Panc1 (cell line): ENCODE measurements around the gene TRANK1. TPM values are rescaled to one million over a fixed set of nuclear protein-coding genes. Genes with fewer than 3 reads are reported as not detected.

ENCODE experiments used
- ATAC-seq: fragments of 200-7000 bp; cut with Tn5 transposase; 2 replicates; pipeline ENCODE4 v1.9.1; 2020; ENCODE audit warnings: mild to moderate bottlenecking, moderate library complexity
- BruUV-seq: library from RNA; stranded (reverse); fragments of 400-500 nt; replicated peaks from 2 replicates; lab custom pipeline; 2021; lab: Mats Ljungman, UMichigan
- CTCF ChIA-PET: fragments of 300-600 bp; sonication (Branson Sonifier 250); formaldehyde crosslinking; loops from one replicate; lab custom pipeline; 2022; ENCODE audit warnings: antibody characterized with exemption; lab: Charles Lee
- POLR2A ChIA-PET: fragments of 300-600 bp; sonication (Branson Sonifier 250); formaldehyde crosslinking; loops from one replicate; lab custom pipeline; 2022; ENCODE audit warnings: antibody characterized with exemption; lab: Charles Lee
- DNase-seq: peaks from one replicate; pipeline ENCODE4 v3.0.0-alpha.2; 2010; ENCODE audit warnings: low read depth, low spot score
- H3K27ac ChIP-seq: 2 replicates; pipeline ENCODE4 v1.5.1; 2011; ENCODE audit warnings: mild to moderate bottlenecking, low read length, inconsistent platforms
- H3K27me3 ChIP-seq: fragments of 200-500 bp; sonication (Bioruptor generic); 2 replicates; pipeline ENCODE4 v1.6.0; 2014; ENCODE audit warnings: low read length, inconsistent platforms; ENCODE audit not compliant: control insufficient read depth, insufficient read depth
- H3K36me3 ChIP-seq: fragments of 200-500 bp; sonication (Bioruptor generic); 2 replicates; pipeline ENCODE4 v1.5.1; 2014; ENCODE audit warnings: inconsistent platforms, mild to moderate bottlenecking, low read length, moderate library complexity; ENCODE audit not compliant: control insufficient read depth, insufficient read depth
- H3K4me1 ChIP-seq: 2 replicates; pipeline ENCODE4 v1.5.1; 2011; ENCODE audit warnings: inconsistent platforms, mild to moderate bottlenecking, low read length, moderate library complexity; ENCODE audit not compliant: control insufficient read depth, insufficient read depth
- H3K4me3 ChIP-seq, 2 experiments: 2 replicates each; pipeline ENCODE4 v1.5.1; 2011 to 2012; ENCODE audit warnings: low read depth in 2 of 2, low read length in 2 of 2, mild to moderate bottlenecking in 2 of 2, inconsistent platforms in 1 of 2, moderate library complexity in 1 of 2
- H3K9me3 ChIP-seq: fragments of 200-500 bp; sonication (Bioruptor generic); 2 replicates; pipeline ENCODE4 v1.5.1; 2014; ENCODE audit warnings: low read depth, mild to moderate bottlenecking, inconsistent platforms, low read length, moderate library complexity; ENCODE audit not compliant: control insufficient read depth, insufficient read depth
- POLR2AphosphoS5 ChIP-seq: IDR thresholded peaks from 2 replicates; pipeline ENCODE4 v1.6.1; 2012; ENCODE audit warnings: mild to moderate bottlenecking, low read depth, low read length, moderate library complexity
- SIN3A ChIP-seq: IDR thresholded peaks from 2 replicates; pipeline ENCODE4 v1.6.1; 2012; ENCODE audit warnings: low read depth, mild to moderate bottlenecking, low read length, moderate library complexity, borderline replicate concordance; ENCODE audit not compliant: insufficient read depth
- TCF7L2 ChIP-seq: IDR thresholded peaks from 2 replicates; pipeline ENCODE4 v1.6.1; 2011; ENCODE audit warnings: mild to moderate bottlenecking, low read depth, low read length, inconsistent platforms
- in situ Hi-C: cut with HindIII; loops from 2 replicates; pipeline ENCODE4 v1.10.0; 2016; ENCODE audit warnings: low sequenced_read_pairs, low pct_unique_long_range_greater_than_20kb
- intact Hi-C: fragments of 100-400 bp; cut with micrococcal nuclease; formaldehyde crosslinking; loops from one replicate; pipeline ENCODE4 v1.10.0; 2022; ENCODE audit not compliant: unreplicated experiment
- total RNA-seq: library from RNA; stranded (reverse); gene quantifications from one replicate; pipeline ENCODE4 v1.2.1, GENCODE V29; 2021; ENCODE audit not compliant: unreplicated experiment
- TF ChIP-seq, protein P1 (sequence below), 2 experiments: IDR thresholded peaks; 2 replicates each; pipeline ENCODE4 v1.6.1; 2011 to 2012; ENCODE audit warnings: low read depth in 2 of 2, control low read depth in 1 of 2, low read length in 1 of 2, mild to moderate bottlenecking in 1 of 2, moderate library complexity in 1 of 2; ENCODE audit not compliant: insufficient read depth in 1 of 2
- TF ChIP-seq, protein P2 (sequence below): fragments of 450-650 bp; IDR thresholded peaks from 2 replicates; pipeline ENCODE4 v1.5.1; 2017; ENCODE audit warnings: mild to moderate bottlenecking

Gene TRANK1
- total RNA-seq, 1 experiment from 2014 or later = 3.2 TPM

DNA sequence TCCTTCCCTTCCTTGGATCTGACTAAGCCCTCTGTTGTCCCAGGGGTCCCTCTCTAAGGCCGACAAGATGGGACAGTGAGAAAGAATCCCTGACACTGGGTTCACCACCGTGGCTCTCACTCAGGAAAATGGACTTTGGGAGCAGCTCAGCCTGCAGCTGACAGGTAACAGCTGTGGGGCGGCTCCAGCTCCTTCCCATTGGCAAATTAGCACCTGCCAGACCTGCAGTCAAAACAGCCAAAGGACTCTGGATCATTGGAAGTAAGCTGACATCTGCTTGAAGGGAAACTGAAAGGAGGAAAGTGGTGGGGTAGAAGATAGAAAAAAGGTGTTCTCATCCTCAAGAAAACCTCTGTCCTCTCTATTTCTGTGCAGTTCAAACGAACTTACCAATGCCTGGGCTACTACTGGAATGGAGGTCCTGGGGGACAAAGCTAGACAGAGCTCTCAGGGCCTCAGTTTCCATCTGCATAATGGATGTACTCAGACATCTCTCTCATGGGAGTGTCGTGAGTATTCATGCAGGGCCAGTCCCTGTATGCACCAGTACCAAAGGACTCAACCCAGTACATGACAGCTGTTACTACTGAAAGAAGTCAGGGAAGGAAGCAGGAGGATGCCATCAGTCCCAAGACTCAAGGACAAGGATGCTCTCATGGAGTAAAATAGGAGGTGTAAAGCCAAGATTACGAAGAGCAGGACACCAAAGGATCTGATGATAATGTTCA lies 126.9 kb downstream of the TRANK1 start:
- no peak for ATAC-seq
- in situ Hi-C loops (no loop called here), intact Hi-C loops (no loop called here)
- no peaks in the 10 kb centered on the region for H3K27me3 ChIP-seq
- POLR2A ChIA-PET = no interaction called here
- H3K27ac ChIP-seq = no peak overlapping the region
- H3K9me3 ChIP-seq = no peaks in the 10 kb centered on the region
- no peaks in the 10 kb centered on the region for H3K4me1 ChIP-seq
- no peak for DNase-seq
- H3K36me3 ChIP-seq = no peaks in the 10 kb centered on the region
- TF ChIP-seq, protein P1, sequence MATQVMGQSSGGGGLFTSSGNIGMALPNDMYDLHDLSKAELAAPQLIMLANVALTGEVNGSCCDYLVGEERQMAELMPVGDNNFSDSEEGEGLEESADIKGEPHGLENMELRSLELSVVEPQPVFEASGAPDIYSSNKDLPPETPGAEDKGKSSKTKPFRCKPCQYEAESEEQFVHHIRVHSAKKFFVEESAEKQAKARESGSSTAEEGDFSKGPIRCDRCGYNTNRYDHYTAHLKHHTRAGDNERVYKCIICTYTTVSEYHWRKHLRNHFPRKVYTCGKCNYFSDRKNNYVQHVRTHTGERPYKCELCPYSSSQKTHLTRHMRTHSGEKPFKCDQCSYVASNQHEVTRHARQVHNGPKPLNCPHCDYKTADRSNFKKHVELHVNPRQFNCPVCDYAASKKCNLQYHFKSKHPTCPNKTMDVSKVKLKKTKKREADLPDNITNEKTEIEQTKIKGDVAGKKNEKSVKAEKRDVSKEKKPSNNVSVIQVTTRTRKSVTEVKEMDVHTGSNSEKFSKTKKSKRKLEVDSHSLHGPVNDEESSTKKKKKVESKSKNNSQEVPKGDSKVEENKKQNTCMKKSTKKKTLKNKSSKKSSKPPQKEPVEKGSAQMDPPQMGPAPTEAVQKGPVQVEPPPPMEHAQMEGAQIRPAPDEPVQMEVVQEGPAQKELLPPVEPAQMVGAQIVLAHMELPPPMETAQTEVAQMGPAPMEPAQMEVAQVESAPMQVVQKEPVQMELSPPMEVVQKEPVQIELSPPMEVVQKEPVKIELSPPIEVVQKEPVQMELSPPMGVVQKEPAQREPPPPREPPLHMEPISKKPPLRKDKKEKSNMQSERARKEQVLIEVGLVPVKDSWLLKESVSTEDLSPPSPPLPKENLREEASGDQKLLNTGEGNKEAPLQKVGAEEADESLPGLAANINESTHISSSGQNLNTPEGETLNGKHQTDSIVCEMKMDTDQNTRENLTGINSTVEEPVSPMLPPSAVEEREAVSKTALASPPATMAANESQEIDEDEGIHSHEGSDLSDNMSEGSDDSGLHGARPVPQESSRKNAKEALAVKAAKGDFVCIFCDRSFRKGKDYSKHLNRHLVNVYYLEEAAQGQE (IDR thresholded peaks at IDR 0.05; ENCODE audit: insufficient read depth in 1 of 2, low read depth in 2 of 2, low read length in 1 of 2) = no peak
- TF ChIP-seq TCF7L2 (no peak), SIN3A (no peak)
- H3K4me3 ChIP-seq = no peak overlapping the region
- no TSS peak for BruUV-seq
- CTCF ChIA-PET = no interaction called here

DNA sequence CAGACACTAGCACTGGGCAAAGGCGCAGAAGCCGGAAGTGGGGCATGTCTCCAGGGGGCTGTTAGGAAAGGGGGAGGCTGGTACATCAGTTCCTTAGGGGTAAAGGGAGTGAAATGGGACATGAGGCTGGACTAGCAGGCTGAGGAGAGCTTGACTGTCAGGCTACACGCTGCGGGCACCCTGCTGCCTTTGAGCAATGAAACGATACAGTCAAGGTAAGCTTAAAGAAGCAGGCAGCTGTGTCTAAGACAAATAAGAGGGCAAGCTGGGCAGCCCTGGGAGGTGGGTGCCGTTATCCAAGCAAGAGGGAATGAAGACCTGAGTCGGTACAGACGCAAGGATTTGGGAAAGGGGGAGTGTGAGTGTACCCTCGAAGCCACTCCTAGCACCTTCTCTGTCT lies 129.5 kb downstream of the TRANK1 start:
- ChIA-PET CTCF (interaction anchor here (0.6 kb wide), 1 partner anchor 1688 kb away, joined by 3 read pairs; no protein-coding TSS in a partner anchor), POLR2A (no interaction called here)
- intact Hi-C loops (no loop called here), in situ Hi-C loops (no loop called here)
- BruUV-seq = no TSS peak
- DNase-seq (no peak), ATAC-seq (no peak)
- Histone ChIP-seq H3K4me1 (no peaks in the 10 kb centered on the region), H3K4me3 (no peak overlapping the region), H3K27ac (no peak overlapping the region), H3K36me3 (no peaks in the 10 kb centered on the region), H3K27me3 (no peaks in the 10 kb centered on the region), H3K9me3 (no peaks in the 10 kb centered on the region)
- TF ChIP-seq, protein P1 (IDR thresholded peaks at IDR 0.05; ENCODE audit: insufficient read depth in 1 of 2, low read depth in 2 of 2, low read length in 1 of 2) = no peak
- TF ChIP-seq, protein P2, sequence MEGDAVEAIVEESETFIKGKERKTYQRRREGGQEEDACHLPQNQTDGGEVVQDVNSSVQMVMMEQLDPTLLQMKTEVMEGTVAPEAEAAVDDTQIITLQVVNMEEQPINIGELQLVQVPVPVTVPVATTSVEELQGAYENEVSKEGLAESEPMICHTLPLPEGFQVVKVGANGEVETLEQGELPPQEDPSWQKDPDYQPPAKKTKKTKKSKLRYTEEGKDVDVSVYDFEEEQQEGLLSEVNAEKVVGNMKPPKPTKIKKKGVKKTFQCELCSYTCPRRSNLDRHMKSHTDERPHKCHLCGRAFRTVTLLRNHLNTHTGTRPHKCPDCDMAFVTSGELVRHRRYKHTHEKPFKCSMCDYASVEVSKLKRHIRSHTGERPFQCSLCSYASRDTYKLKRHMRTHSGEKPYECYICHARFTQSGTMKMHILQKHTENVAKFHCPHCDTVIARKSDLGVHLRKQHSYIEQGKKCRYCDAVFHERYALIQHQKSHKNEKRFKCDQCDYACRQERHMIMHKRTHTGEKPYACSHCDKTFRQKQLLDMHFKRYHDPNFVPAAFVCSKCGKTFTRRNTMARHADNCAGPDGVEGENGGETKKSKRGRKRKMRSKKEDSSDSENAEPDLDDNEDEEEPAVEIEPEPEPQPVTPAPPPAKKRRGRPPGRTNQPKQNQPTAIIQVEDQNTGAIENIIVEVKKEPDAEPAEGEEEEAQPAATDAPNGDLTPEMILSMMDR = no peak
- TF ChIP-seq SIN3A (no peak), TCF7L2 (no peak), POLR2AphosphoS5 (no peak)
